Activated CD8-positive, alpha-beta memory T cell treated with anti-CD3 and anti-CD28 coated beads, Interleukin-2, amount 50 U/mL, for 1 hour (primary cell): ENCODE results near the gene ZDHHC3.

ENCODE experiments used
- DNase-seq: peaks from one replicate; pipeline ENCODE4 v3.0.0-alpha.2; 2020; ENCODE audit errors: extremely low read depth

Gene ZDHHC3

DNA sequence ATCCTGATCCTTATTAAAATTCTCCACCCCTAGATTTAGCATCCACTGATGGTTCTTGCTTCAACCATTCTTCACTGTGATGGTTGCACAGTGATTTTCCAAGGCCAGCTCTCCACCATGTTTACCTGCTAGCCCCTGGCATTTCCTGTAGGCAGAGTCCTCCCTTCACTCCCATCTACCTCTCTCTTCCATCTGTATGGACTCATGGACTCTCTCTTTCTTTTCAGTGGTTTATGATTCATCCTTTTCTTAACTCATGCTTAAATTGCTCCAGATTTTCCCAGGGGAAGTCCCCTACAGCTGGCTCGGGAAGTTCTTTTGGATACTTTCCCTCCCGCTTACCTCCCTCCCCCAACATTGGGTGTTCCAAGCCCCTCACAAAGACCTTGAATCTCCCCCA is 82.9 kb downstream of the ZDHHC3 start:
- no peak for DNase-seq

DNA sequence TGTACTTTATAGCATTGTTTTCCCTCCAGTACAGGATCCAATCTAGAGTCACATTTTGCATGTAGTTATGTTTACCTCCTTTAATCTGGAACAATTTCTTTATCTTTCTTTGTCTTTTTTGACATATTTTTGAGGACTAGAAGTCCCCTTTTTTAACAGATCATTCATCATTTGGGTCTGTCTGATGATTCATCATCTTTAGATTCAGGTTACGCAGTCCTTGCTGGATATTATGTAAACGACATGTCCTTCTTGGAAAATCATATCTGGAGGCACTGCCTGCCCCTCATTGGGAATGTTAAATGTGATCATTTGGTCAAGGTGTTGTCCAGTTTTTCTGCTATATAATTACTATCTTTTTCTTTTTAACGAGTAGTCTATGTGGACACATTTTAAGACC is 83.3 kb downstream of the ZDHHC3 start:
- DNase-seq, result no peak

DNA sequence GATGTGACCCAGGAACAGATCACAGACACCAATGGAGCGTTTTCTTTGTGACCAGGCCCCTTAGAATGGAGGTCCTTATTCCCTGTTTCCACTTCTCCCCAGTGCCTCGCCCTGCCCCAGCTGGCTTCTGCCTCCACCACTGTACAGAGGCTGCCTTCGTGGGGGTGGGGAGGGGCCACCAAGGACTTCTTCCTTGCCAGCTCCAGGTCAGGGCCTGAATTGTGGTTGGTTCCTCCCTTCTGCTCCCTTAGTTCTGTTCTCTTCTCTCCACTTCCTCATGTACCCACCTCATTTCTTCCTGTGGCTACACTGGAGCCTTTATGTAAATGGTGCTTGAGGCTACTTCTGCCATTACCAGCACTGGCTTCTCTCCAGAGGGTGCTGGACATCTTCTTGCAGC is 85.1 kb downstream of the ZDHHC3 start:
- DNase-seq, result no peak

DNA sequence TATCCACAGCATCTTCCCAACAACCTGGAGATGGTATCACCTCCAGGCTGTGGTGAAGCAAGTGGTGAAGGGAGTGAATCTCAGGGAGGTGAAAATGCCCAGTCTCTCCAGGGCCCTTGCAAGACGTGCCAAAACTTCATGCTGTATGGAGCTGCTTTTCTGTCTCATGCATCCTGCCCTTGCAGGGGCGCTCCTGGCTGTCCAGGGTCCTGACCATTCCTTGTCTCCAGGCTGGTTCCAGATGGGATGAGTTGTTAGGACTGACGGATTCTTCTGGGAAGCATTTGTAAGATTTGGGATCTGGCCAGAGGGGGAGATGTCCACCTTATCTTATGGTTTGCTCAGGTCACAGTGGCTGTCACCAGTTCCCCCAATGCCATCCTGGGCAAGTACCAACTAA is 85.7 kb downstream of the ZDHHC3 start:
- no peak for DNase-seq

DNA sequence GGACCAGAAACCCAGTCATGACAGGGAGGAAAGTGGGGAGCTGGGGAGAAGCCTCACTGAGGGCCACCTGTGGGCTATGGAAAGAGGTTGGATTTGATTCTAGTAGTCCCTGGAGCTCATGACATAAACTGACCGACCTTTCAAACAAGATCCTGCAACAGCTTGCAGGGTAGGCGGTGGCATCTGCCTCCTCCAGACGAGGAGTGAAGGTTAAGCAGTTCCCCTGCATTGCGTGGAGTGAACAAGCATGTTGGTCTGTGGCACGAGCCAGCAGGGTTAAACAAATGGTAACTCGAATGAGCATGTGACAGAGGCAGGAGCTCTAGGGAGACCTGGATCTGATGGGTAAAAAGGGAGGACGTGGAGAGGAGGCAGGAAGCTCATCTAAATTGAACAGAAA is 88.9 kb downstream of the ZDHHC3 start:
- no peak for DNase-seq

DNA sequence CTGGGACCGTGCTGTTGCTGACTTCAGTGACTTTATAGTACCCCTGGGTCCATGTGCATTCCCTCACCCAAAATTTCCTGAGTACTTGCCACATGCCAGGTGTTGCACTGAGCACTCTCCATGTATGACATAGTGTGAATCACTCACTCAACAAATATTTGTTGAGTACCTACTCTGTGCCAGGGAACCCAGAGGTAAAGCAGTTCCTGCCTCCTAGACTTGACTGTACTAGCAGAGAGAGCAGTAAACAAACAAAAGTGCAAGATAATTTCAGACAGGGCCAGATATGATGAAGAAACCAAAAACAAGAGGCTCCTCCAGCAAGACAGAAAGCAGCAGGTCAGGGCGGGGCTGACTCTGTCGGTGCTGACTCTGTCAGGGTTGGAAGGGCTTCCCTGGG is 89.4 kb downstream of the ZDHHC3 start:
- DNase-seq, result no peak

DNA sequence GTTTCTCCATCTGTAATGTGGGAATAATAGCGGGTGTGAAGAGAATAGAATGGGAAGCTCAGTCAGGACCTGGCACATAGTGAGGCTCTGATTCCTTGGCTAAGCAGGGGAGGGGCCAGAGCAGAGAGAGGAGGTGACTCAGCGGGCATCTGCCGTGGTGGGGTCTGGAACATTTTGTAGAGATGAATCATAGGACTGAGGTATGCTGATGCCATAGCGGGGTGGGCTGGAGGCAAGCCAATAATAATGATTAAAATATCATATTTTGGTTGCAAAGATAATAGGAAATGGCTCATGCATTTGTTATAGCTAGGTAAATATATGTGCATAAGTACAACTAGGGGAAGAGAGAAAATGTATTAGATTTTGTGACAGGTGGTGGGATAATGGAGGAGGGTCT is 90.4 kb downstream of the ZDHHC3 start:
- no peak for DNase-seq

DNA sequence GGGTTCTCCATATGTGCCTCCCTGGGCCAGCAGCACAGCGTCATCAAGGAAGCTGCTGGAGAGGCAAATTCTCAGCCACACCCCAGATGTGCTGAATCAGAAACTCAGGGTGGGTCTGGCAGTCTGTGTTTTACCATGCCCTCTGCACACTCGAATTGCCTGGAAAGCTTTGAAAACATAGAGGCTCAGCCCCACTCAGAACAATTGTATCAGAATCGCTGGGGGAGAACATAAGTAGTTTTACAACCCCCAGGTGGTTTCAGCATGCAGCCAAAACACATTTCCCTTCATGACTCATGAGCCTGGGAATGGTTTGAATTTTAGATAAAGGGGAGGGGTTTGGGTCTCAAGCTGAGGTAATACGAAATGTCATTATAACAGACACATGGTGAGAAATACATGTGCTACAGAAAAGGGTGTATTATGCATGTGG is 92.0 kb downstream of the ZDHHC3 start:
- no peak for DNase-seq

DNA sequence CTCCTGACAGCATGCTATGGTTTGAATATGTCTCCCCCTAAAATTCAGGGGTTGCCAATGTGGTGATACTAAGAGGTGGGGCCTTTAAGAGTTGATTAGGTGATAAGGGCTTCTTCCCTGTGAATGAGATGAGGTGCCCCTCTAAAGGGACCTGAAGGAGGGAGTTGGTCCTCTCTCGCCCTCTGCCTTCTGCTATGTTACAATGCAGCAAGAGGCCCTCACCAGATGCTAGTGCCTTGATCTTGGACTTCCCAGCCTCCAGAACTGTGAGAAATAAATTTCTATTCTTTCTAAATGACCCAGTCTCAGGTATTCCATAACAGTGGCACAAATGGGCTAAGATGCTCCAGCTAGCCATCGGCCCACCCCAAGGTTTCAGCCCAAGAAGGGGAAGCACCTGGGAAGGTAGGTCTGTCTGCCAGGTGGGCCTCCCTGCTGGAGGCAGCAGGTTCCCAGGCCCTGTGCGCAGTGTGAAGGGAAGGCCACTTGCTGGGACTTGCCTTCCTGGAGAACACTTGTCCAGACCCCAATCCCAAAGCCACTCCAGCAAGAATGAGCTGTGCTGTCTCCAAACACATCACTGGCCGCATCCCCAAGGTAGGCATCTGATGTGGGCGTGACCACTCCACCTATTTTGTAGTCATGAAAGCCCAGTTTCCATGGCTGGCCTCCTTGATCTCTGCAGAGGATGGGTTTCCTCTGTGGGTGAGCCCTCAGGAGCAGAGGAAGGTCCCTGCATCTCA is 92.6 kb downstream of the ZDHHC3 start:
- no peak for DNase-seq

DNA sequence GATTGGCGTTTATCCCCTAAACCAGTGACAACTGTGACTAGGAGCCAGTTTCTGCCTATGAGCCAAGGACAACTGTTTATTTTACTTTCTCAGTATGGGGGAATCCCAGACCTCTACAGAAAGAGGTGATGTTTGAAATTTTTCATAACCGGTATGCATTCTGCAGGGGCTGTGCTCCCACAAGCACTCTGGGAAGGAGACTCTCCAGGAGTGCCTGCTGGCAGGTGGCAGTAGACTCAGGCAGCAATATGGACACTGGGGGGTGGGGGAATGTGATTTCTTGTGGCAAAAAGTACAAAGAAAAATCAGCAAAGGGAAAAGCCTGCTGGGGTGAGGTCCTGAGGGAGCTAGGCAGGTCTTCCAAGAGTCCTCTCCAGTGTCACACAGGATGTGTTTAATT is 95.7 kb downstream of the ZDHHC3 start:
- no peak for DNase-seq

DNA sequence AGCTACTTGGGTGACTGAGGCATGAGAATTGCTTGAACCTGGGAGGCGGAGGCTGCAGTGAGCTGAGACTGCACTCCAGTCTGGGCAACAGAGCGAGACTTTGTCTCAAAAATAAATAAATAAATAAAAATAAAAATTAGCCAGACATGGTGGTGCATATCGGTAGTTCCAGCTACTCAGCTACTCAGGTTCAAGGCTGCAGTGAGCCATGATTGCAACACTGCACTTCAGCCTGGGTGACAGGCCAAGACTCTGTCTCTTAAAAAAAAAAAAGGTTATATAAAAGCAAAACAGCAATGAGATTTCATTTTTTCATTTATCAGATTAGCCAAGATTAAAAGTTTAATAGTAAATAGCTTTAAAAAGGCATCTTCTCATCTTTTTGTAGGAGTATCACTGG is 98.6 kb downstream of the ZDHHC3 start:
- DNase-seq, result no peak

DNA sequence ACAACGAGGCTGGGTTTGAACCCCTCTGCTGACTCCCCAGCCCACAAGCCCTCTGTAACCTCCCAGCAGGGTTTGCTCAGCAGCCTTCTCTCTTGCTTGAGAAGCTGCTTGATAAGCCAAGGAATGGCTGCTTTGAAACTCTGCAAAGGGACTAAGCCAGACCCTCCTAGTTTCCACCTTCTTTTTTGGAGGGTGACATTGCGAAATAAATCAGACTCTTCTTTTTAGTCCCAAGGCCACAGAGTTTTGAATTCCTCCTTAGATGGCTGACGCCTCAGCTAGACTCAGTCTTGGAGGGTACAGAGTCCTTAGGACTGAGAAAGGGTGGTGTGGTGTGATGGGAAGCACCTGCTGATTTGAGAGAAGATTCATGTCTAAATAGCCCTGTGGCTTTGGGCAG is 100.4 kb downstream of the ZDHHC3 start:
- no peak for DNase-seq
